Stimulated activated CD4-positive, alpha-beta T cell treated with anti-CD3 and anti-CD28 coated beads, Interleukin-4, amount 100 ng/mL, for 24 hours (primary cell): ENCODE data around the gene DOCK1.
"Not testable (repeated sequence)": the region's sequence is repeated elsewhere in the genome, so short reads cannot be mapped to it uniquely, and the experiment has no call there.

Experiments
- DNase-seq: peaks from one replicate; pipeline ENCODE4 v3.0.0-alpha.2; 2020

DOCK1 gene

GRCh38 chr10:126903656-126904360 lies 1.4 kb upstream of the DOCK1 start:
- no peak for DNase-seq

- no peak for DNase-seq
Observed at GRCh38 chr10:126904516-126904817, 761 bp upstream of the DOCK1 start.

- no peak for DNase-seq
Observed at GRCh38 chr10:126905776-126906703, 812 bp downstream of the DOCK1 start.

- no peak for DNase-seq
Observed at GRCh38 chr10:126906704-126907422, 1.6 kb downstream of the DOCK1 start.

- DNase-seq = no peak
Observed at GRCh38 chr10:126907423-126907970, 2.3 kb downstream of the DOCK1 start.

GRCh38 chr10:126908225-126908624 lies 3.0 kb downstream of the DOCK1 start:
- DNase-seq = no peak

- no peak for DNase-seq
Observed at GRCh38 chr10:126908729-126909128, 3.5 kb downstream of the DOCK1 start.

GRCh38 chr10:126909147-126909546 lies 3.9 kb downstream of the DOCK1 start:
- no peak for DNase-seq

GRCh38 chr10:126910196-126910595 lies 5.0 kb downstream of the DOCK1 start:
- no peak for DNase-seq

- DNase-seq = no peak
Observed at GRCh38 chr10:126910798-126911197, 5.6 kb downstream of the DOCK1 start.

- DNase-seq = no peak
Observed at GRCh38 chr10:126911301-126911700, 6.1 kb downstream of the DOCK1 start.

- no peak for DNase-seq
Observed at GRCh38 chr10:126913316-126913715, 8.1 kb downstream of the DOCK1 start.

- DNase-seq = no peak
Observed at GRCh38 chr10:126914561-126914960, 9.3 kb downstream of the DOCK1 start.

GRCh38 chr10:126916952-126917351 lies 11.7 kb downstream of the DOCK1 start:
- not testable (repeated sequence) for DNase-seq

GRCh38 chr10:126917375-126917774 lies 12.1 kb downstream of the DOCK1 start:
- DNase-seq = no peak

- DNase-seq = no peak
Observed at GRCh38 chr10:126917975-126918908, 13.0 kb downstream of the DOCK1 start.

- DNase-seq = no peak
Observed at GRCh38 chr10:126919426-126919825, 14.2 kb downstream of the DOCK1 start.

- no peak for DNase-seq
Observed at GRCh38 chr10:126921162-126921561, 15.9 kb downstream of the DOCK1 start.

- DNase-seq = no peak
Observed at GRCh38 chr10:126921974-126922525, 16.8 kb downstream of the DOCK1 start.

GRCh38 chr10:126924180-126924914 lies 19.1 kb downstream of the DOCK1 start:
- no peak for DNase-seq

GRCh38 chr10:126924915-126925300 lies 19.7 kb downstream of the DOCK1 start:
- DNase-seq = no peak
